Body of pancreas (tissue), 4 donors: ENCODE measurements around the gene SMARCA2.

ENCODE experiments used
- POLR2A ChIP-seq, 3 donors: fragments of 450-650 bp; IDR thresholded peaks; one replicate each; pipeline ENCODE4 v1.6.1; 2016; ENCODE audit warnings: antibody characterized with exemption in 3 of 3, mild to moderate bottlenecking in 2 of 3
- TF ChIP-seq, protein P1 (sequence below), 7 experiments: fragments of 450-650 bp in 4 of 7; fragments of 200-600 bp in 3 of 7; sonication (generic) in 3 of 7; IDR thresholded peaks; one replicate each; pipeline ENCODE4 v1.5.1; 2016 to 2019; ENCODE audit warnings: antibody characterized with exemption in 7 of 7

DNA sequence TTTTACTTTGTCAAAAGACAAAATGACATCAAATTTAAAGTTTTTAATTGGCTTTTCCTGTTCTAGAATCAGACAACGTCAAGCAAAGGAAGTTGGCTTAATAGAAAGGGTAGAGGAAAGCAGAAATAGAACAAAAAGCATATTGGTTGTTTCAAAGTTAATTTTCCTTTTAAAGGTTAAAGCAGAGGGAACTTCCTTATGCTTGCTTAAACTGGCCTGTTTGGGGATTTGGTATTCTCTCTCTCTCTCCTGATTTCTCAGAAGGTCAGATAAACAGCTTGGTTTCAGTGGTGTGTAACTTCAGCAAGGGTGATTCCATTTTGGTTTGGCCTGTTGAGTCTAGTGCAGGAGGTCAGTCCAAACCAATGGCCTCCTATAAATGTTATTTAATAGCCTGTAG is 127.1 kb downstream of the SMARCA2 start:
- TF ChIP-seq, protein P1, sequence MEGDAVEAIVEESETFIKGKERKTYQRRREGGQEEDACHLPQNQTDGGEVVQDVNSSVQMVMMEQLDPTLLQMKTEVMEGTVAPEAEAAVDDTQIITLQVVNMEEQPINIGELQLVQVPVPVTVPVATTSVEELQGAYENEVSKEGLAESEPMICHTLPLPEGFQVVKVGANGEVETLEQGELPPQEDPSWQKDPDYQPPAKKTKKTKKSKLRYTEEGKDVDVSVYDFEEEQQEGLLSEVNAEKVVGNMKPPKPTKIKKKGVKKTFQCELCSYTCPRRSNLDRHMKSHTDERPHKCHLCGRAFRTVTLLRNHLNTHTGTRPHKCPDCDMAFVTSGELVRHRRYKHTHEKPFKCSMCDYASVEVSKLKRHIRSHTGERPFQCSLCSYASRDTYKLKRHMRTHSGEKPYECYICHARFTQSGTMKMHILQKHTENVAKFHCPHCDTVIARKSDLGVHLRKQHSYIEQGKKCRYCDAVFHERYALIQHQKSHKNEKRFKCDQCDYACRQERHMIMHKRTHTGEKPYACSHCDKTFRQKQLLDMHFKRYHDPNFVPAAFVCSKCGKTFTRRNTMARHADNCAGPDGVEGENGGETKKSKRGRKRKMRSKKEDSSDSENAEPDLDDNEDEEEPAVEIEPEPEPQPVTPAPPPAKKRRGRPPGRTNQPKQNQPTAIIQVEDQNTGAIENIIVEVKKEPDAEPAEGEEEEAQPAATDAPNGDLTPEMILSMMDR (IDR thresholded peaks at IDR 0.05): no peak
- no peak for TF ChIP-seq POLR2A (IDR thresholded peaks at IDR 0.05)
